Panc1 (cell line): ENCODE measurements around the gene P2RY2. TPM values are rescaled to one million over a fixed set of nuclear protein-coding genes. Genes with fewer than 3 reads are reported as not detected.

ENCODE experiments used
- ATAC-seq: fragments of 200-7000 bp; cut with Tn5 transposase; 2 replicates; pipeline ENCODE4 v1.9.1; 2020; ENCODE audit warnings: mild to moderate bottlenecking, moderate library complexity
- BruUV-seq: library from RNA; stranded (reverse); fragments of 400-500 nt; replicated peaks from 2 replicates; lab custom pipeline; 2021; lab: Mats Ljungman, UMichigan
- CTCF ChIA-PET: fragments of 300-600 bp; sonication (Branson Sonifier 250); formaldehyde crosslinking; loops from one replicate; lab custom pipeline; 2022; ENCODE audit warnings: antibody characterized with exemption; lab: Charles Lee
- POLR2A ChIA-PET: fragments of 300-600 bp; sonication (Branson Sonifier 250); formaldehyde crosslinking; loops from one replicate; lab custom pipeline; 2022; ENCODE audit warnings: antibody characterized with exemption; lab: Charles Lee
- DNase-seq: peaks from one replicate; pipeline ENCODE4 v3.0.0-alpha.2; 2010; ENCODE audit warnings: low read depth, low spot score
- H3K27ac ChIP-seq: 2 replicates; pipeline ENCODE4 v1.5.1; 2011; ENCODE audit warnings: mild to moderate bottlenecking, low read length, inconsistent platforms
- H3K27me3 ChIP-seq: fragments of 200-500 bp; sonication (Bioruptor generic); 2 replicates; pipeline ENCODE4 v1.6.0; 2014; ENCODE audit warnings: low read length, inconsistent platforms; ENCODE audit not compliant: control insufficient read depth, insufficient read depth
- H3K36me3 ChIP-seq: fragments of 200-500 bp; sonication (Bioruptor generic); 2 replicates; pipeline ENCODE4 v1.5.1; 2014; ENCODE audit warnings: inconsistent platforms, mild to moderate bottlenecking, low read length, moderate library complexity; ENCODE audit not compliant: control insufficient read depth, insufficient read depth
- H3K4me1 ChIP-seq: 2 replicates; pipeline ENCODE4 v1.5.1; 2011; ENCODE audit warnings: inconsistent platforms, mild to moderate bottlenecking, low read length, moderate library complexity; ENCODE audit not compliant: control insufficient read depth, insufficient read depth
- H3K4me3 ChIP-seq, 2 experiments: 2 replicates each; pipeline ENCODE4 v1.5.1; 2011 to 2012; ENCODE audit warnings: low read depth in 2 of 2, low read length in 2 of 2, mild to moderate bottlenecking in 2 of 2, inconsistent platforms in 1 of 2, moderate library complexity in 1 of 2
- H3K9me3 ChIP-seq: fragments of 200-500 bp; sonication (Bioruptor generic); 2 replicates; pipeline ENCODE4 v1.5.1; 2014; ENCODE audit warnings: low read depth, mild to moderate bottlenecking, inconsistent platforms, low read length, moderate library complexity; ENCODE audit not compliant: control insufficient read depth, insufficient read depth
- CTCF ChIP-seq: fragments of 450-650 bp; IDR thresholded peaks from 2 replicates; pipeline ENCODE4 v1.5.1; 2017; ENCODE audit warnings: mild to moderate bottlenecking
- POLR2AphosphoS5 ChIP-seq: IDR thresholded peaks from 2 replicates; pipeline ENCODE4 v1.6.1; 2012; ENCODE audit warnings: mild to moderate bottlenecking, low read depth, low read length, moderate library complexity
- REST ChIP-seq, 2 experiments: IDR thresholded peaks; 2 replicates each; pipeline ENCODE4 v1.6.1; 2011 to 2012; ENCODE audit warnings: low read depth in 2 of 2, control low read depth in 1 of 2, low read length in 1 of 2, mild to moderate bottlenecking in 1 of 2, moderate library complexity in 1 of 2; ENCODE audit not compliant: insufficient read depth in 1 of 2
- SIN3A ChIP-seq: IDR thresholded peaks from 2 replicates; pipeline ENCODE4 v1.6.1; 2012; ENCODE audit warnings: low read depth, mild to moderate bottlenecking, low read length, moderate library complexity, borderline replicate concordance; ENCODE audit not compliant: insufficient read depth
- TCF7L2 ChIP-seq: IDR thresholded peaks from 2 replicates; pipeline ENCODE4 v1.6.1; 2011; ENCODE audit warnings: mild to moderate bottlenecking, low read depth, low read length, inconsistent platforms
- in situ Hi-C: cut with HindIII; loops from 2 replicates; pipeline ENCODE4 v1.10.0; 2016; ENCODE audit warnings: low sequenced_read_pairs, low pct_unique_long_range_greater_than_20kb
- intact Hi-C: fragments of 100-400 bp; cut with micrococcal nuclease; formaldehyde crosslinking; loops from one replicate; pipeline ENCODE4 v1.10.0; 2022; ENCODE audit not compliant: unreplicated experiment
- total RNA-seq: library from RNA; stranded (reverse); gene quantifications from one replicate; pipeline ENCODE4 v1.2.1, GENCODE V29; 2021; ENCODE audit not compliant: unreplicated experiment

Gene P2RY2
- total RNA-seq, 1 experiment from 2014 or later, result 2.4 TPM

- ChIA-PET CTCF (no interaction called here), POLR2A (no interaction called here)
- ATAC-seq, result no peak
- Histone ChIP-seq H3K4me3 (no peak overlapping the region), H3K4me1 (peaks cover 5% of the 10 kb centered on the region; the same call in 1 of the 2 replicates), H3K27me3 (no peaks in the 10 kb centered on the region), H3K27ac (no peak overlapping the region), H3K9me3 (no peaks in the 10 kb centered on the region), H3K36me3 (no peaks in the 10 kb centered on the region)
- no peak for TF ChIP-seq SIN3A
- no peak for TF ChIP-seq TCF7L2
- no peak for TF ChIP-seq POLR2AphosphoS5
- TF ChIP-seq CTCF, result no peak
- no peak for TF ChIP-seq REST (IDR thresholded peaks at IDR 0.05; ENCODE audit: insufficient read depth in 1 of 2, low read depth in 2 of 2, low read length in 1 of 2)
- in situ Hi-C loops, result no loop called here
- DNase-seq, result no peak
- intact Hi-C loops, result no loop called here
- BruUV-seq, result no TSS peak
Measured at GRCh38 chr11:73189723-73190556, 28.1 kb upstream of the P2RY2 start.

- ATAC-seq, result no peak
- in situ Hi-C loops, result no loop called here
- CTCF ChIA-PET, result no interaction called here
Measured at GRCh38 chr11:73190557-73190885, 27.6 kb upstream of the P2RY2 start.

More at GRCh38 chr11:73190557-73190885, 27.6 kb upstream of the P2RY2 start:
- Histone ChIP-seq H3K4me3 (no peak overlapping the region), H3K36me3 (no peaks in the 10 kb centered on the region), H3K27ac (no peak overlapping the region), H3K9me3 (no peaks in the 10 kb centered on the region), H3K27me3 (no peaks in the 10 kb centered on the region), H3K4me1 (peaks cover 3% of the 10 kb centered on the region; the same call in 1 of the 2 replicates)
- intact Hi-C loops, result no loop called here
- DNase-seq, result no peak
- POLR2A ChIA-PET, result no interaction called here
- TF ChIP-seq CTCF (no peak), POLR2AphosphoS5 (no peak), SIN3A (no peak), TCF7L2 (no peak)
- BruUV-seq, result no TSS peak
